Smooth muscle cell (in vitro differentiated cells): ENCODE data around the gene LRP1B. TPM values are rescaled to one million over a fixed set of nuclear protein-coding genes. Genes with fewer than 3 reads are reported as not detected.

ENCODE experiments used
- DNase-seq: peaks from one replicate; lab custom pipeline; 2025; ENCODE audit not compliant: unreplicated experiment; lab: John Stamatoyannopoulos, UW
- H2AFZ ChIP-seq: fragments of 200-600 bp; sonication (generic); 2 replicates; pipeline ENCODE4 v1.6.0; 2016; ENCODE audit warnings: antibody characterized with exemption, low read depth, mild to moderate bottlenecking
- H3F3A ChIP-seq: fragments of 200-600 bp; sonication (generic); 2 replicates; pipeline ENCODE4 v1.6.0; 2017; ENCODE audit warnings: antibody characterized with exemption, low read depth
- H3K27ac ChIP-seq: fragments of 200-600 bp; sonication (generic); 2 replicates; pipeline ENCODE4 v1.5.1; 2016; ENCODE audit warnings: low read depth, mild to moderate bottlenecking
- H3K27me3 ChIP-seq: fragments of 200-600 bp; sonication (generic); 2 replicates; pipeline ENCODE4 v1.6.1; 2016; ENCODE audit warnings: low read depth, mild to moderate bottlenecking
- H3K36me3 ChIP-seq: fragments of 200-600 bp; sonication (generic); 2 replicates; pipeline ENCODE4 v1.5.1; 2016; ENCODE audit warnings: low read depth
- H3K4me1 ChIP-seq: fragments of 200-600 bp; sonication (generic); 2 replicates; pipeline ENCODE4 v1.5.1; 2016; ENCODE audit warnings: low read depth
- H3K4me2 ChIP-seq: fragments of 200-600 bp; sonication (generic); 2 replicates; pipeline ENCODE4 v1.6.0; 2016; ENCODE audit warnings: mild to moderate bottlenecking
- H3K4me3 ChIP-seq: fragments of 200-600 bp; sonication (generic); 2 replicates; pipeline ENCODE4 v1.5.1; 2016; ENCODE audit warnings: mild to moderate bottlenecking
- H3K79me2 ChIP-seq: fragments of 200-600 bp; sonication (generic); 2 replicates; pipeline ENCODE4 v1.6.0; 2016; ENCODE audit warnings: low read depth, mild to moderate bottlenecking
- H3K9ac ChIP-seq: fragments of 200-600 bp; sonication (generic); 2 replicates; pipeline ENCODE4 v1.6.0; 2016; ENCODE audit warnings: low read depth
- H3K9me3 ChIP-seq: fragments of 200-600 bp; sonication (generic); replicated peaks from 2 replicates; pipeline ENCODE4 v1.5.1; 2016; ENCODE audit warnings: low read depth
- H4K20me1 ChIP-seq: fragments of 200-600 bp; sonication (generic); 2 replicates; pipeline ENCODE4 v1.6.0; 2016; ENCODE audit warnings: low read depth
- WGBS: methylation state at CpG from one replicate; pipeline ENCODE4 v1.1.7; 2016; ENCODE audit warnings: low lambda C conversion rate; 5-methylcytosine and 5-hydroxymethylcytosine counted together
- polyA plus RNA-seq: library from polyadenylated mRNA; unstranded; fragments of >200 nt; fragmentation: Nextera tagmentation; extraction: Ambion mirVana; gene quantifications from 2 replicates; pipeline ENCODE4 v1.2.1, GENCODE V29; 2016
- total RNA-seq: library from RNA; depleted of rRNA; stranded (reverse); fragments of >200 nt; gene quantifications from 2 replicates; pipeline ENCODE4 v1.2.3, GENCODE V29; 2014
- TF ChIP-seq, protein P1 (sequence below): fragments of 200-600 bp; sonication (generic); IDR thresholded peaks from 2 replicates; pipeline ENCODE4 v1.5.1; 2017; ENCODE audit warnings: borderline replicate concordance, mild to moderate bottlenecking, antibody characterized with exemption; ENCODE audit not compliant: insufficient read depth, poor library complexity, severe bottlenecking

Gene LRP1B
- total and polyA plus RNA-seq, 2 experiments from 2014 or later: 0.08 to 2.9 TPM

- 85% methylated on average over 1 of the region's 1 CpG for WGBS
- Histone ChIP-seq H3K4me2 (no peak overlapping the region), H3K27me3 (no peaks in the 10 kb centered on the region), H3K79me2 (no peaks in the 10 kb centered on the region), H3K9ac (no peak overlapping the region), H3K36me3 (no peaks in the 10 kb centered on the region), H3K4me3 (no peak overlapping the region), H3K9me3 (no peaks in the 10 kb centered on the region), H3K4me1 (no peaks in the 10 kb centered on the region), H3F3A (no peaks in the 10 kb centered on the region), H2AFZ (no peak overlapping the region), H4K20me1 (no peaks in the 10 kb centered on the region), H3K27ac (no peak overlapping the region)
- TF ChIP-seq, protein P1, sequence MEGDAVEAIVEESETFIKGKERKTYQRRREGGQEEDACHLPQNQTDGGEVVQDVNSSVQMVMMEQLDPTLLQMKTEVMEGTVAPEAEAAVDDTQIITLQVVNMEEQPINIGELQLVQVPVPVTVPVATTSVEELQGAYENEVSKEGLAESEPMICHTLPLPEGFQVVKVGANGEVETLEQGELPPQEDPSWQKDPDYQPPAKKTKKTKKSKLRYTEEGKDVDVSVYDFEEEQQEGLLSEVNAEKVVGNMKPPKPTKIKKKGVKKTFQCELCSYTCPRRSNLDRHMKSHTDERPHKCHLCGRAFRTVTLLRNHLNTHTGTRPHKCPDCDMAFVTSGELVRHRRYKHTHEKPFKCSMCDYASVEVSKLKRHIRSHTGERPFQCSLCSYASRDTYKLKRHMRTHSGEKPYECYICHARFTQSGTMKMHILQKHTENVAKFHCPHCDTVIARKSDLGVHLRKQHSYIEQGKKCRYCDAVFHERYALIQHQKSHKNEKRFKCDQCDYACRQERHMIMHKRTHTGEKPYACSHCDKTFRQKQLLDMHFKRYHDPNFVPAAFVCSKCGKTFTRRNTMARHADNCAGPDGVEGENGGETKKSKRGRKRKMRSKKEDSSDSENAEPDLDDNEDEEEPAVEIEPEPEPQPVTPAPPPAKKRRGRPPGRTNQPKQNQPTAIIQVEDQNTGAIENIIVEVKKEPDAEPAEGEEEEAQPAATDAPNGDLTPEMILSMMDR: no peak
- DNase-seq: no peak
These were observed 1435.7 kb downstream of the LRP1B start for GRCh38 chr2:140695155-140695554.

- Histone ChIP-seq H3K36me3 (no peaks in the 10 kb centered on the region), H4K20me1 (no peaks in the 10 kb centered on the region), H2AFZ (no peak overlapping the region), H3K9me3 (no peaks in the 10 kb centered on the region), H3F3A (no peaks in the 10 kb centered on the region), H3K4me3 (no peak overlapping the region), H3K9ac (no peak overlapping the region), H3K27ac (no peak overlapping the region), H3K4me2 (no peak overlapping the region), H3K79me2 (no peaks in the 10 kb centered on the region), H3K4me1 (no peaks in the 10 kb centered on the region), H3K27me3 (no peaks in the 10 kb centered on the region)
- DNase-seq: no peak
- TF ChIP-seq, protein P1: no peak
These were observed 1443.0 kb downstream of the LRP1B start for GRCh38 chr2:140687825-140688224.

- H3K27ac ChIP-seq: no peak overlapping the region
- 90% methylated on average over 18 of the region's 18 CpGs for WGBS
- no peaks in the 10 kb centered on the region for H3K4me1 ChIP-seq
- no peaks in the 10 kb centered on the region for H3F3A ChIP-seq
- TF ChIP-seq, protein P1: no peak
- no peak overlapping the region for H3K4me3 ChIP-seq
- no peak overlapping the region for H3K4me2 ChIP-seq
- H3K9me3 ChIP-seq: no peaks in the 10 kb centered on the region
- H3K36me3 ChIP-seq: no peaks in the 10 kb centered on the region
- H3K9ac ChIP-seq: no peak overlapping the region
- H2AFZ ChIP-seq: no peak overlapping the region
- DNase-seq: no peak
- no peaks in the 10 kb centered on the region for H3K79me2 ChIP-seq
- H3K27me3 ChIP-seq: no peaks in the 10 kb centered on the region
- no peaks in the 10 kb centered on the region for H4K20me1 ChIP-seq
These were observed 1447.2 kb downstream of the LRP1B start for GRCh38 chr2:140683658-140684057.

DNA sequence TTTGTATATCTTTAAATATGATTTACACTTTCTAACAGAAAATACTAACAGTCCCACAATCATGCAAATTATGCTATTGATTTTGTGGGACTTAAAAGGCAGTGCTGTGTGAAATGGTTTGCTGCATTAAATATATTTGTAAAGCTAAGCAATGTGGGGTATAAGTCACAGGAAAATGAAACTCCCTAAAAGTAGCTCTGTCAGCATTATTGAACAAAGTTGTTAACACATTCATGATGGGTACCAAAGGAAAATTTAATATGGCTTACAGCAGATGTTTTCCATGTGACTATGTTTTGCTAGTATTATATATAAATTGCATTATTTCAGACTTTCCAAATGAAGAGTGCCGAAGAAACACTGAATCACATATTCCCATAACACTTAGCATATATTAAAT is 1450.0 kb downstream of the LRP1B start:
- no peak for DNase-seq
- no peak overlapping the region for H3K9ac ChIP-seq
- no peaks in the 10 kb centered on the region for H4K20me1 ChIP-seq
- H3K4me1 ChIP-seq: no peaks in the 10 kb centered on the region
- H3K79me2 ChIP-seq: no peaks in the 10 kb centered on the region
- WGBS: 97% methylated on average over 1 of the region's 1 CpG
- H3F3A ChIP-seq: no peaks in the 10 kb centered on the region
- no peaks in the 10 kb centered on the region for H3K36me3 ChIP-seq
- no peak overlapping the region for H3K4me3 ChIP-seq
- TF ChIP-seq, protein P1: no peak
- no peaks in the 10 kb centered on the region for H3K9me3 ChIP-seq
- no peak overlapping the region for H2AFZ ChIP-seq
- H3K4me2 ChIP-seq: no peak overlapping the region
- H3K27ac ChIP-seq: no peak overlapping the region
- H3K27me3 ChIP-seq: no peaks in the 10 kb centered on the region
